SU-DHL-6 (cell line): ENCODE data around the gene PCDHGA4.
A peak's percentile ranks its signal among the peaks of the same experiment; 100 is the strongest.

Experiments
- H2AFZ ChIP-seq: fragments of 200-600 bp; sonication (generic); 2 replicates; pipeline ENCODE4 v1.6.1; 2014; ENCODE audit warnings: low read depth, mild to moderate bottlenecking, moderate library complexity, mixed read lengths, antibody characterized with exemption, low read length; ENCODE audit not compliant: severe bottlenecking
- H3F3A ChIP-seq: fragments of 200-600 bp; shearing (Covaris generic); 2 replicates; pipeline ENCODE4 v1.6.0; 2016; ENCODE audit warnings: antibody characterized with exemption, mild to moderate bottlenecking; ENCODE audit not compliant: insufficient read depth
- H3K27ac ChIP-seq: fragments of 200-600 bp; sonication (generic); 2 replicates; pipeline ENCODE4 v1.5.1; 2016; ENCODE audit warnings: low read depth, mild to moderate bottlenecking, low read length, moderate library complexity, mixed read lengths
- H3K27me3 ChIP-seq: fragments of 200-600 bp; sonication (generic), shearing (Covaris generic); 2 replicates; pipeline ENCODE4 v1.6.0; 2014; ENCODE audit warnings: mild to moderate bottlenecking, low read length
- H3K36me3 ChIP-seq: fragments of 200-600 bp; sonication (generic); 2 replicates; pipeline ENCODE4 v1.6.1; 2014; ENCODE audit warnings: mild to moderate bottlenecking, low read length, mixed read lengths
- H3K4me2 ChIP-seq: fragments of 300-600, 200-600 bp; shearing (Covaris generic), sonication (generic); 2 replicates; pipeline ENCODE4 v1.6.0; 2014; ENCODE audit warnings: low read length, low read depth, mild to moderate bottlenecking; ENCODE audit not compliant: poor library complexity, severe bottlenecking
- H3K4me3 ChIP-seq: fragments of 200-600 bp; sonication (generic); 2 replicates; pipeline ENCODE4 v1.5.1; 2014; ENCODE audit warnings: antibody characterized with exemption, low read length, mild to moderate bottlenecking, mixed read lengths; ENCODE audit not compliant: insufficient read depth, poor library complexity, severe bottlenecking
- H3K79me2 ChIP-seq: fragments of 200-600 bp; sonication (generic); 2 replicates; pipeline ENCODE4 v1.6.1; 2014; ENCODE audit warnings: mild to moderate bottlenecking, low read length, moderate library complexity; ENCODE audit not compliant: insufficient read depth
- H3K9ac ChIP-seq: fragments of 200-600 bp; sonication (generic); 2 replicates; pipeline ENCODE4 v1.7.0; 2014; ENCODE audit warnings: mild to moderate bottlenecking, low read length
- H3K9me2 ChIP-seq: fragments of 200-600 bp; sonication (generic); replicated peaks from 2 replicates; pipeline ENCODE4 v1.6.1; 2014; ENCODE audit warnings: low read length; ENCODE audit not compliant: insufficient read depth
- H3K9me3 ChIP-seq: fragments of 200-600 bp; sonication (generic); 2 replicates; pipeline ENCODE4 v1.6.1; 2014; ENCODE audit warnings: low read length, mixed read lengths; ENCODE audit not compliant: insufficient read depth
- H4K20me1 ChIP-seq: fragments of 200-600 bp; sonication (generic); 2 replicates; pipeline ENCODE4 v1.6.1; 2014; ENCODE audit warnings: low read depth, mild to moderate bottlenecking, antibody characterized with exemption, low read length, moderate library complexity, mixed read lengths
- CTCF ChIP-seq: fragments of 200-600 bp; sonication (generic); IDR thresholded peaks from one replicate; pipeline ENCODE4 v1.5.1; 2017; ENCODE audit warnings: antibody characterized with exemption, mild to moderate bottlenecking, low read length, moderate library complexity; ENCODE audit not compliant: insufficient read depth, poor library complexity, severe bottlenecking
- EZH2phosphoT487 ChIP-seq: fragments of 200-600 bp; sonication (generic), shearing (Covaris generic); conservative IDR thresholded peaks from 2 replicates; pipeline ENCODE4 v1.6.1; 2018; ENCODE audit warnings: mild to moderate bottlenecking, antibody characterized with exemption, low read length, moderate library complexity, mixed read lengths

The PCDHGA4 gene

GRCh38 chr5:141359790-141360426, 5.1 kb downstream of the PCDHGA4 start, which contains the start of gene PCDHGB2:
PCDHGB2 (plus strand) TSS chr5:141359994; CDS start chr5:141360136, 142 bp downstream.
- peaks cover 4% of the 10 kb centered on the region; the same call in 1 of the 2 replicates for H3F3A ChIP-seq
- H3K79me2 ChIP-seq, result no peaks in the 10 kb centered on the region
- H3K36me3 ChIP-seq, result peaks cover 10% of the 10 kb centered on the region; the same call in 1 of the 2 replicates
- no peaks in the 10 kb centered on the region for H4K20me1 ChIP-seq
- peak within 1 kb of the TSS; percentile 89 for H2AFZ ChIP-seq
- H3K9me2 ChIP-seq, result no peaks in the 10 kb centered on the region
- peak within 1 kb of the TSS; percentile 58 for H3K9ac ChIP-seq
- H3K9me3 ChIP-seq, result peaks cover 27% of the 10 kb centered on the region; the same call in 1 of the 2 replicates
- H3K4me2 ChIP-seq, result peak within 1 kb of the TSS; percentile 58
- H3K27ac ChIP-seq, result 0 out of 2 replicates have a peak within 1 kb of the TSS, but pooled peaks have one; percentile 17
- H3K27me3 ChIP-seq, result no peaks in the 10 kb centered on the region
- H3K4me3 ChIP-seq, result peak within 1 kb of the TSS; percentile 65
- peak; percentile 76 for TF ChIP-seq CTCF
- TF ChIP-seq EZH2phosphoT487, result no peak

DNA sequence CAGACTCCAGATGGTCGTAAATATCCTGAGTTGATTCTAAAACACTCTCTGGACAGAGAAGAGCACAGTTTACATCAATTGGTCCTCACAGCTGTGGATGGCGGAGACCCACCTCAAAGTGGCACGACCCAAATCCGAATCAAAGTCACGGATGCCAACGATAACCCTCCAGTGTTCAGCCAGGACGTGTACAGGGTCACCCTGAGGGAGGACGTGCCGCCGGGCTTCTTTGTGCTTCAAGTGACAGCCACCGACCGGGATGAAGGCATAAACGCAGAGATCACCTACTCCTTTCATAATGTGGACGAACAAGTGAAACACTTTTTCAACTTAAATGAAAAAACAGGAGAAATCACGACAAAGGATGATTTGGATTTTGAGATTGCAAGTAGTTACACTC, 5.9 kb downstream of the PCDHGA4 start:
- Histone ChIP-seq H3K27me3 (no peaks in the 10 kb centered on the region), H3K9me3 (peaks cover 32% of the 10 kb centered on the region; the same call in 1 of the 2 replicates), H4K20me1 (no peaks in the 10 kb centered on the region), H2AFZ (no peak overlapping the region), H3K9me2 (no peaks in the 10 kb centered on the region), H3K9ac (no peak overlapping the region), H3F3A (peaks cover 4% of the 10 kb centered on the region; the same call in 1 of the 2 replicates), H3K4me2 (peak overlapping the region; percentile 58), H3K27ac (no peak overlapping the region), H3K79me2 (no peaks in the 10 kb centered on the region), H3K36me3 (peaks cover 10% of the 10 kb centered on the region; the same call in 1 of the 2 replicates), H3K4me3 (peak overlapping the region; percentile 65)
- TF ChIP-seq EZH2phosphoT487 (no peak), CTCF (no peak)

DNA sequence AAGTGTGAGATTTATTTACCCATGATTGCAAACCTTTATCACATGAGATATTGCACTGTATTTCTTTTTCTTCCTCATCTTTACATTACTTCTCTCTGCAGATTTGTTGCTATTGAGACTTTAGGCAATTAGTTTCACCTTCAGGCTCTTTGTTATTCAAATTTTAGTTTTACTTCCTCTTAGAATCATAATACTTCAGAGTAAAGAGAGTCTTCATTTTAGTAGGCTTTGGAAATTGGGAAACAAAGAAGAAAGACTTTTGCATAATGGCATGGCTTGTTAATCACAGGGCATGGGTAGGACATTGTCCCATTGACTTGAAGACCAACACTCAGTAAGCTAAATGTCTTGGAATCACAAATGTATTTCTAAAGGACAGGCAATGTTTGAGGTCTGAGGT, 7.9 kb downstream of the PCDHGA4 start:
- TF ChIP-seq CTCF, result no peak
- no peak for TF ChIP-seq EZH2phosphoT487
- H3K9me3 ChIP-seq, result peaks cover 32% of the 10 kb centered on the region; the same call in 1 of the 2 replicates
- H3K27me3 ChIP-seq, result no peaks in the 10 kb centered on the region
- H3K4me3 ChIP-seq, result peak overlapping the region; percentile 36
- H2AFZ ChIP-seq, result no peak overlapping the region
- no peaks in the 10 kb centered on the region for H4K20me1 ChIP-seq
- no peaks in the 10 kb centered on the region for H3K9me2 ChIP-seq
- peaks cover 10% of the 10 kb centered on the region; the same call in 1 of the 2 replicates for H3K36me3 ChIP-seq
- H3K79me2 ChIP-seq, result no peaks in the 10 kb centered on the region
- H3F3A ChIP-seq, result peaks cover 4% of the 10 kb centered on the region; the same call in 1 of the 2 replicates
- H3K27ac ChIP-seq, result peak overlapping the region; percentile 55
- 0 out of 2 replicates have a peak overlapping the region, but pooled peaks have one; percentile 5 for H3K9ac ChIP-seq
- peak overlapping the region; percentile 61 for H3K4me2 ChIP-seq
